HepG2 (cell line): ENCODE results near the gene MPC1. TPM values are rescaled to one million over a fixed set of nuclear protein-coding genes. Genes with fewer than 3 reads are reported as not detected.

Source experiments
- ATAC-seq: fragments of 200-7000 bp; cut with Tn5 transposase; 3 replicates; pipeline ENCODE4 v1.9.1; 2020; ENCODE audit warnings: mild to moderate bottlenecking, moderate library complexity
- BruUV-seq: library from RNA; stranded (reverse); fragments of 400-500 nt; replicated peaks from 2 replicates; lab custom pipeline; 2021; lab: Mats Ljungman, UMichigan
- CTCF ChIA-PET: fragments of 300-600 bp; formaldehyde crosslinking; extraction: SDS; loops from one replicate; lab custom pipeline; 2021; ENCODE audit warnings: low total read pairs, inconsistent platforms, low intra/inter-chr PET ratio; lab: Yijun Ruan, JAX
- POLR2A ChIA-PET: fragments of 350-600 bp; sonication (Branson Sonifier 250); formaldehyde crosslinking; loops from one replicate; lab custom pipeline; 2020; ENCODE audit warnings: antibody characterized with exemption, inconsistent platforms; lab: Yijun Ruan, JAX
- DNase-seq: peaks from one replicate; pipeline ENCODE4 v3.0.0-alpha.2; 2015; ENCODE audit warnings: low spot score
- FAIRE-seq: peaks from 3 replicates; lab custom pipeline; 2011; peaks lifted over from hg19 to GRCh38; lab: Jason Lieb, UNC
- H2AFZ ChIP-seq: one replicate; pipeline ENCODE4 v1.6.1; 2011; ENCODE audit warnings: low read length, inconsistent platforms
- H3K27ac ChIP-seq: fragments of 300-600 bp; 3 replicates; pipeline ENCODE4 v1.8.0; 2011; ENCODE audit warnings: mixed run types, mild to moderate bottlenecking, mixed read lengths, low read length, inconsistent platforms; ENCODE audit not compliant: insufficient read depth; ENCODE audit errors: extremely low read length
- H3K27me3 ChIP-seq, 2 experiments: fragments of 200-600 bp in 1 of 2; 2 replicates in 1 of 2; 3 replicates in 1 of 2; pipeline versions ENCODE4 v1.6.0 to v1.8.0; 2011; ENCODE audit warnings: low read length in 2 of 2, mild to moderate bottlenecking in 2 of 2, moderate library complexity in 2 of 2, inconsistent platforms in 1 of 2; ENCODE audit not compliant: insufficient read depth in 2 of 2, control insufficient read depth in 1 of 2
- H3K36me3 ChIP-seq, 2 experiments: fragments of 200-600 bp in 1 of 2; replicated peaks in 1 of 2; 2 replicates in 1 of 2; 3 replicates in 1 of 2; pipeline versions ENCODE4 v1.5.1 to v1.8.0; 2011; ENCODE audit warnings: low read length in 2 of 2, inconsistent platforms in 1 of 2; ENCODE audit not compliant: insufficient read depth in 2 of 2, control insufficient read depth in 1 of 2
- H3K4me1 ChIP-seq: 2 replicates; pipeline ENCODE4 v1.5.1; 2012; ENCODE audit warnings: low read length, inconsistent platforms; ENCODE audit not compliant: insufficient read depth
- H3K4me2 ChIP-seq: 2 replicates; pipeline ENCODE4 v1.6.0; 2011; ENCODE audit warnings: low read depth, low read length, inconsistent platforms
- H3K4me3 ChIP-seq, 3 experiments: fragments of 200-600 bp in 1 of 3; sonication (generic), shearing (Covaris generic) in 1 of 3; replicated peaks in 1 of 3; 2 replicates each; pipeline ENCODE4 v1.5.1; 2011 to 2016; ENCODE audit warnings: low read length in 3 of 3, inconsistent platforms in 2 of 3, low read depth in 2 of 3, mild to moderate bottlenecking in 2 of 3, control low read depth in 1 of 3, mixed read lengths in 1 of 3; ENCODE audit not compliant: insufficient read depth in 1 of 3
- H3K79me2 ChIP-seq: one replicate; pipeline ENCODE4 v1.6.1; 2011; ENCODE audit warnings: low read length, inconsistent platforms; ENCODE audit not compliant: insufficient read depth
- H3K9ac ChIP-seq: 2 replicates; pipeline ENCODE4 v1.6.0; 2011; ENCODE audit warnings: mild to moderate bottlenecking, low read depth, low read length, inconsistent platforms; ENCODE audit not compliant: insufficient read depth
- H3K9me3 ChIP-seq: 2 replicates; pipeline ENCODE4 v1.5.1; 2012; ENCODE audit warnings: mild to moderate bottlenecking, low read length
- H4K20me1 ChIP-seq: 2 replicates; pipeline ENCODE4 v1.6.0; 2011; ENCODE audit warnings: inconsistent platforms, mild to moderate bottlenecking, low read length, moderate library complexity; ENCODE audit not compliant: insufficient read depth
- ATF5 ChIP-seq: sonication (generic); formaldehyde crosslinking; IDR thresholded peaks from 2 replicates; pipeline ENCODE4 v1.4.0; 2020; ENCODE audit warnings: mild to moderate bottlenecking, low read depth, missing genetic modification reagents
- KDM4B ChIP-seq: sonication (generic); formaldehyde crosslinking; IDR thresholded peaks from 2 replicates; pipeline ENCODE4 v1.4.0; 2020; ENCODE audit warnings: missing genetic modification reagents
- MBD4 ChIP-seq: IDR thresholded peaks from 2 replicates; pipeline ENCODE4 v1.6.1; 2012; ENCODE audit warnings: low read length, inconsistent platforms, borderline replicate concordance
- MTA1 ChIP-seq: sonication (generic); formaldehyde crosslinking; IDR thresholded peaks from 2 replicates; pipeline ENCODE4 v1.4.0; 2020; ENCODE audit warnings: missing genetic modification reagents, mild to moderate bottlenecking, borderline replicate concordance
- SMC3 ChIP-seq: IDR thresholded peaks from 2 replicates; pipeline ENCODE4 v1.6.1; 2011; ENCODE audit warnings: low read length, improper control_type of control experiment
- SOX13 ChIP-seq, 3 experiments: fragments of 450-650 bp in 1 of 3; sonication (generic) in 1 of 3; formaldehyde crosslinking in 1 of 3; IDR thresholded peaks in 2 of 3; conservative IDR thresholded peaks in 1 of 3; 2 replicates each; pipeline versions ENCODE4 v1.5.0 to v1.6.1; 2016 to 2020; ENCODE audit warnings: antibody characterized with exemption in 1 of 3, mild to moderate bottlenecking in 1 of 3, missing compliant biosample characterization in 1 of 3, missing genetic modification reagents in 1 of 3, moderate library complexity in 1 of 3
- SRF ChIP-seq: IDR thresholded peaks from 2 replicates; pipeline ENCODE4 v1.6.1; 2011; ENCODE audit warnings: mild to moderate bottlenecking, low read depth, low read length, moderate library complexity
- ZGPAT ChIP-seq: IDR thresholded peaks from 2 replicates; pipeline ENCODE4 v1.6.1; 2016; ENCODE audit warnings: mild to moderate bottlenecking
- ZNF496 ChIP-seq: sonication (generic); formaldehyde crosslinking; IDR thresholded peaks from 2 replicates; pipeline ENCODE4 v1.8.1; 2023; ENCODE audit warnings: mild to moderate bottlenecking, moderate library complexity, missing genetic modification reagents; ENCODE audit not compliant: insufficient replicate concordance
- ZNF687 ChIP-seq: sonication (generic); formaldehyde crosslinking; IDR thresholded peaks from 2 replicates; pipeline ENCODE4 v1.5.1; 2020; ENCODE audit warnings: mild to moderate bottlenecking, missing genetic modification reagents, moderate library complexity
- WGBS: methylation state at CpG from one replicate; pipeline ENCODE4 v1.1.6; 2017; ENCODE audit warnings: low lambda C conversion rate; 5-methylcytosine and 5-hydroxymethylcytosine counted together
- in situ Hi-C: cut with HindIII; loops from 2 replicates; pipeline ENCODE4 v1.10.0; 2017; ENCODE audit warnings: low pct_unique_long_range_greater_than_20kb; ENCODE audit not compliant: extremely low pct_ligation_motif_present
- intact Hi-C: fragments of 100-400 bp; cut with micrococcal nuclease; formaldehyde crosslinking; loops from one replicate; pipeline ENCODE4 v1.10.0; 2022; ENCODE audit not compliant: unreplicated experiment
- polyA plus RNA-seq, 8 experiments: library from polyadenylated mRNA; depleted of rRNA in 3 of 8; stranded (reverse) in 7 of 8; unstranded in 1 of 8; fragments of >200 nt; fragmentation: Illumina TruSeq in 4 of 8; extraction: Trizol in 4 of 8; gene quantifications; 2 replicates each; pipeline versions ENCODE4 v1.2.1 to v1.2.3, GENCODE V29; 2011 to 2016; ENCODE audit warnings: low read depth in 4 of 8, missing spikeins in 1 of 8, mixed read lengths in 1 of 8; ENCODE audit not compliant: insufficient read depth in 1 of 8
- total RNA-seq, 5 experiments: library from RNA; depleted of rRNA; stranded (reverse); fragments of >200 nt; fragmentation: Illumina TruSeq; extraction: Trizol; gene quantifications; 2 replicates each; pipeline ENCODE4 v1.2.3, GENCODE V29; 2016; ENCODE audit warnings: low read depth in 1 of 5

Gene MPC1
- total and polyA plus RNA-seq, 2 of the 13 experiments (the other 11 are each of a cell fraction or from before 2014, with no cell fraction given) = 189 to 214 TPM

- no peak for TF ChIP-seq ZNF496 (CRISPR knock-in tag)
- TF ChIP-seq MBD4 = no peak
- 0 out of 2 replicates have a peak, but pooled peaks have one; percentile 41 for TF ChIP-seq SRF
- TF ChIP-seq SOX13 (IDR thresholded peaks at IDR 0.05) = no peak
- TF ChIP-seq SOX13 (CRISPR knock-in tag; conservative IDR thresholded peaks at IDR 0.05 in 1 of 2, IDR thresholded peaks at IDR 0.05 in 1 of 2) = peak in 1 of 2 experiments; percentile 62; a peak in 2 of 4 replicates
- TF ChIP-seq SMC3 = peak; percentile 63
- TF ChIP-seq, all 625 proteins: peak for 116
These were observed 37.6 kb upstream of the MPC1 start (continued) for GRCh38 chr6:166420351-166420750.

- Histone ChIP-seq H3K36me3 (no peaks in the 10 kb centered on the region), H3K27me3 (peaks cover 4 to 41% of the 10 kb centered on the region in 2 experiments; a peak in 4 of 5 replicates), H4K20me1 (0 out of 2 replicates have a peak, but pooled peaks cover 4% of the 10 kb centered on the region), H3K9me3 (no peaks in the 10 kb centered on the region), H3K4me1 (peaks cover 21% of the 10 kb centered on the region), H3K4me3 (no peak overlapping the region), H3K79me2 (no peaks in the 10 kb centered on the region), H2AFZ (no peak overlapping the region), H3K27ac (no peak overlapping the region), H3K9ac (no peak overlapping the region), H3K4me2 (no peak overlapping the region)
- no peak for DNase-seq
- no peak for FAIRE-seq
- TF ChIP-seq ZNF687 (CRISPR knock-in tag) (0 out of 2 replicates have a peak, but pooled peaks have one; percentile 19), ZGPAT (CRISPR knock-in tag) (no peak), MTA1 (0 out of 2 replicates have a peak, but pooled peaks have one; percentile 41), KDM4B (0 out of 2 replicates have a peak, but pooled peaks have one; percentile 4), ATF5 (CRISPR knock-in tag) (no peak)
- BruUV-seq = no TSS peak
- ATAC-seq = no peak; the same call in 2 of the 3 replicates
- ChIA-PET POLR2A (no interaction called here), CTCF (no interaction called here)
- WGBS = 83% methylated on average over 15 of the region's 15 CpGs
- intact Hi-C loops (no loop called here), in situ Hi-C loops (no loop called here)
These were observed 37.0 kb upstream of the MPC1 start for GRCh38 chr6:166419717-166420116.
